Cardiac muscle cell (in vitro differentiated cells and primary cell): ENCODE results near the gene VPS35. TPM values are rescaled to one million over a fixed set of nuclear protein-coding genes. Genes with fewer than 3 reads are reported as not detected.
"Not testable (repeated sequence)": the region's sequence is repeated elsewhere in the genome, so short reads cannot be mapped to it uniquely, and the experiment has no call there.

Source experiments
- DNase-seq, 2 donors: peaks; one replicate each; pipeline versions ENCODE4 v3.0.0 to v3.0.0-alpha.2; 2010 to 2017; ENCODE audit warnings: low read depth in 1 of 2, low spot score in 1 of 2
- H3K27ac ChIP-seq: fragments of 200-600 bp; sonication (generic); 2 replicates; pipeline ENCODE4 v1.5.1; 2016
- H3K27me3 ChIP-seq: fragments of 200-600 bp; sonication (generic); 2 replicates; pipeline ENCODE4 v1.6.0; 2016; ENCODE audit warnings: control low read depth
- H3K36me3 ChIP-seq: fragments of 200-600 bp; sonication (generic); 2 replicates; pipeline ENCODE4 v1.5.1; 2016; ENCODE audit warnings: control low read depth
- H3K4me1 ChIP-seq: fragments of 200-600 bp; sonication (generic); 2 replicates; pipeline ENCODE4 v1.8.1; 2017; ENCODE audit warnings: low read depth, mild to moderate bottlenecking, mixed run types
- H3K4me3 ChIP-seq: fragments of 200-600 bp; sonication (generic); 2 replicates; pipeline ENCODE4 v1.5.1; 2016; ENCODE audit warnings: mild to moderate bottlenecking
- H3K9me3 ChIP-seq: fragments of 200-600 bp; sonication (generic); 2 replicates; pipeline ENCODE4 v1.5.1; 2017; ENCODE audit warnings: low read depth, mild to moderate bottlenecking, control low read depth
- polyA plus RNA-seq: library from polyadenylated mRNA; unstranded; fragments of >200 nt; fragmentation: Nextera tagmentation; extraction: Ambion mirVana; gene quantifications from 2 replicates; pipeline ENCODE4 v1.2.1, GENCODE V29; 2016
- total RNA-seq: library from RNA; depleted of rRNA; stranded (reverse); fragments of >200 nt; gene quantifications from 2 replicates; pipeline ENCODE4 v1.2.3, GENCODE V29; 2016
- TF ChIP-seq, protein P1 (sequence below): IDR thresholded peaks from 2 replicates; pipeline ENCODE4 v1.5.1; 2012; ENCODE audit warnings: low read depth, mild to moderate bottlenecking, low read length

VPS35 gene
- total and polyA plus RNA-seq, 2 experiments from 2014 or later = 58.9 to 111 TPM

DNA sequence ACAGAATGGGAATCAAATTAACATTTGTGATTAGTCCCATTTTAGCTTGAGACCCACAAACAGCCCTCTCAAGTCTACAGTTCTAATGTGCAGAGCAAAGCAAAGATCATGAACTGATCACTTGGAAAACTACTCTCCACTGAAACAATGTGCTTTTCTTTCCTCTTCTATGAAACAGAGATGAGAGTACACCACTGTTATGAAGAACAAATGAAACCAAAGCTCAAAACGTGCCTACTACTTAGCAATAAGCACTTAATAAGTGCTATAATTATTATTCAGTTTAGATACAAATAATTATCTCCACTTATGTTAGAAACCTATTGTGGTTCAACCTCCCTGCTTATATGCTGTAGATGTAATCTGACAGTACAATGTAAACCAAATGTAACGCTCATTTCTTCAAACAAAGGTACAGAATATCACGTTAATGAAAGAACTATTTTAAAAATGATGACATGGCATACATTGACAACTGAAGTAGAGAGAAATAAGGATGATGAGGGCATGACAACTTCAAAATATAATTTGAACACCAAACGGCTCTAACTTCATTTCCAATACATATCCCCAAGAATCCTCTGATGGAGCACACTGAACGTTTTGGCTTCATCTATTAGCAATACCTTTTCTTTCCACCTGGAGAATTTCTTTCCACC is 2.0 kb downstream of the VPS35 start:
- no peaks in the 10 kb centered on the region for H3K9me3 ChIP-seq
- peaks cover 28% of the 10 kb centered on the region for H3K4me1 ChIP-seq
- no peaks in the 10 kb centered on the region for H3K36me3 ChIP-seq
- TF ChIP-seq, protein P1, sequence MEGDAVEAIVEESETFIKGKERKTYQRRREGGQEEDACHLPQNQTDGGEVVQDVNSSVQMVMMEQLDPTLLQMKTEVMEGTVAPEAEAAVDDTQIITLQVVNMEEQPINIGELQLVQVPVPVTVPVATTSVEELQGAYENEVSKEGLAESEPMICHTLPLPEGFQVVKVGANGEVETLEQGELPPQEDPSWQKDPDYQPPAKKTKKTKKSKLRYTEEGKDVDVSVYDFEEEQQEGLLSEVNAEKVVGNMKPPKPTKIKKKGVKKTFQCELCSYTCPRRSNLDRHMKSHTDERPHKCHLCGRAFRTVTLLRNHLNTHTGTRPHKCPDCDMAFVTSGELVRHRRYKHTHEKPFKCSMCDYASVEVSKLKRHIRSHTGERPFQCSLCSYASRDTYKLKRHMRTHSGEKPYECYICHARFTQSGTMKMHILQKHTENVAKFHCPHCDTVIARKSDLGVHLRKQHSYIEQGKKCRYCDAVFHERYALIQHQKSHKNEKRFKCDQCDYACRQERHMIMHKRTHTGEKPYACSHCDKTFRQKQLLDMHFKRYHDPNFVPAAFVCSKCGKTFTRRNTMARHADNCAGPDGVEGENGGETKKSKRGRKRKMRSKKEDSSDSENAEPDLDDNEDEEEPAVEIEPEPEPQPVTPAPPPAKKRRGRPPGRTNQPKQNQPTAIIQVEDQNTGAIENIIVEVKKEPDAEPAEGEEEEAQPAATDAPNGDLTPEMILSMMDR = no peak
- no peak for DNase-seq
- peak overlapping the region; percentile 70 for H3K4me3 ChIP-seq
- H3K27ac ChIP-seq = peak overlapping the region; percentile 94
- no peaks in the 10 kb centered on the region for H3K27me3 ChIP-seq

DNA sequence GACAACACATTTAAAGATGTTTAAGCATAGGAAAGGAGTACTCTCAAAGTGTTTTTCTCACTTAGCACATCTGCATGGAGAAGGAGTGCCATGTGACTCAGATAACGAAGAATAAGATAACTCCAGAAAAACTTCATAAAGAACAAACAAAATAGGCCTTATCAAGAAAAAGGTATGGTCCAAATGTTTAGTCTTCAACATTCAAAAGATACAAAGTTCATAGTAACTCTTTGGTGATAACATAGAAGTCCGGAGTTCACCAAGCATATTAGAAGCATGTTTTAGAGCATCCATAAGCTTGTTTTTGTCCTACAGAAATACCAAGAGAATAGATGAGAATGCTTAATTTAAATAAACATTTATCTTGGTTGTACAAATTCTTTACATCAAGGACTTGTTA is 7.1 kb downstream of the VPS35 start:
- peaks cover 24% of the 10 kb centered on the region for H3K36me3 ChIP-seq

DNA sequence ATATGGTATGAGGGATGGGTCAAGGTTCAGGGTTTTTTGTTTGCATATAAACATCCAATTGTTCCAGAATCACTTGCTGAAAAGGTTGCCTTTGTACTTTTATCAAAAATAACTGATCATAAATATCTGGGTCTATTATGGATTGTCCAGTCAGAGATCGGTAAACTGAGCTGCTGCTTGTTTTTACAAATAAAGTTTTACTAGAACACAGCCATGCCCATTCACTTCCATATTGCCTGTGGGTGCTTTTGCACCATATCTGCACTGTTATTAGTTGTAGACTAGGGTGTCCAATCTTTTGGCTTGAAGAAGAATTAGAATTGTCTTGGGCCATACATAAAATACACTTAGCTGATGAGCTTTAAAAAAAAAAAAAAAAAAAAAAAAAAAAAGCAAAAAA is 11.0 kb downstream of the VPS35 start:
- not testable (repeated sequence) for H3K27ac ChIP-seq, H3K4me3 ChIP-seq, H3K9me3 ChIP-seq, H3K27me3 ChIP-seq, H3K4me1 ChIP-seq, DNase-seq
- H3K36me3 ChIP-seq = peaks cover 52% of the 10 kb centered on the region

More for the DNA sequence above, 7.1 kb downstream of the VPS35 start:
- DNase-seq, H3K4me3 ChIP-seq, H3K4me1 ChIP-seq, H3K9me3 ChIP-seq, H3K27me3 ChIP-seq: not testable (repeated sequence)
- H3K27ac ChIP-seq = peak overlapping the region; percentile 68

DNA sequence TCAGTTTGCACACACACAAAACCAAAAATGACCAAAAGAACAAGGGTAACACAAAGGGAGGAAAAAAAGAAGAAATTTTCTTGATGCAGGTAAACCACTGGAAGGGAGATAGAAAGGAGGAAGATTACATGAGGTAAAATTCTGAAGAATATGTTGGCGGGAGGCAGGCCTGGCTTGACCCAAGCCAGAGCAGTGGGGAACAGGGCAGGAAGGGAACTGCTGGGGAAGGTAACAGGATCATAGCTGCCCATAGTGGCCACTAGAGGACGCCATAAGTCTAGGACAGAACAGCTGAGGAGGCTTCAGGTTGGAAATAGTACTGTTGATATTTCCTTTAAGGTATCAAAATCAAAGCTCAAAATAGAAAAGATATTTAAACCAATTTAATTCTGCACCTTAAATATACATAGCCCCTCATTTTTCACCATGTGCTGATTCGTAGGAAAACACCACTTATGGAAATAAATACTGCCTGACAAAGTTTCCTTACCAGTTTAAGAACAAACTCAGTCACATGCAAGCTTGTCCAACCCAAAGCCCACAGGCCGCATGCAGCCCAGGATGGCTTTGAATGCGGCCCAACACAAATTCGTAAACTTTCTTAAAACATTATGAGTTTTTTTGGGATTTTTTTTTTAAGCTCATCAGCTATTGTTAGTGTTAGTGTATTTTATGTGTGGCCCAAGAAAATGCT is 15.5 kb downstream of the VPS35 start:
- Histone ChIP-seq H3K27ac (peak overlapping the region; percentile 67), H3K27me3 (no peaks in the 10 kb centered on the region), H3K36me3 (peaks cover 72% of the 10 kb centered on the region), H3K4me1 (no peaks in the 10 kb centered on the region), H3K9me3 (no peaks in the 10 kb centered on the region), H3K4me3 (no peak overlapping the region)
- TF ChIP-seq, protein P1 = peak; percentile 98
- DNase-seq = peak; percentile 77 to 83

DNA sequence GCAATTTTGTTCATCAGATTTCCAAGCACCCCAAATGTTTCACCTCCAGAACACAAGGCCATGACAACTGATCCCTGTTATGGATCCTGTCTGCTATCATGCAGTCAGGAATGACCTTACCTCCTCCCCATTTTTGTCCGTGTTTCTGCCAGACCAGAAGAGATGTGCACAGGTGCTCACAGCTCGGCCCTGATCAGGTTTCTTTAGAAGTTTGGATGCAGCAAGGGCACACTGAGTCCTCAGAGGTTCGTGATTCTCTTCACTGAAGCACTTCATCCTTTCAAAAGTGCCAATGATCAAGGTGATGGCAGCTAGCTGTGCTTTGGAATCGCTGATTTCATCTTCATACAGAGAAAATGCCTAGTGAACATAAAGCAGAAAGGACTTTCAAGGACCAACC is 26.9 kb downstream of the VPS35 start:
- Histone ChIP-seq H3K4me1 (no peaks in the 10 kb centered on the region), H3K4me3 (no peak overlapping the region), H3K36me3 (peaks cover 48% of the 10 kb centered on the region), H3K27me3 (no peaks in the 10 kb centered on the region), H3K27ac (peak overlapping the region; percentile 3), H3K9me3 (no peaks in the 10 kb centered on the region)
- DNase-seq = no peak
- TF ChIP-seq, protein P1 = no peak

DNA sequence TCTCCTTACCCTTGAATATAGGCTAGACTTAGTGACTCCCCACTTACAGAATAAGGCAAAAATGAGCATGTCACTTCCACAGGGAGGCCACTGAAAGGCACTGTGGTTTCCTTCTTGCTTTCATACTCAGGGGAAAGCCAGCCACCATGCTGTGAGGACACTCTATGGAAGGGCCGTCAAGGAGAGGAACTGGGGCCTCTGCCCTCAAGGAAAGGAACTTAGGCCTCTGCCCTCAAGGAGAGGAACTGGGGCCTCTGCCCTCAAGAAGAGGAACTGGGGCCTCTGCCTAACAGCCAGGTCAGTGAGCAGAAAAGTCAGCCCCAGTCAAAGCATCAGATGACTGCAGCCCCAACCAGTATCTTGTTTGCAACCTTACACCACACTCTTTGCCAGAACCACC is 30.1 kb downstream of the VPS35 start:
- no peak overlapping the region for H3K27ac ChIP-seq
- no peaks in the 10 kb centered on the region for H3K9me3 ChIP-seq
- no peaks in the 10 kb centered on the region for H3K4me1 ChIP-seq
- TF ChIP-seq, protein P1 = no peak
- DNase-seq = peak in 1 of 2 donors; percentile 10
- H3K4me3 ChIP-seq = no peak overlapping the region
- H3K27me3 ChIP-seq = no peaks in the 10 kb centered on the region
- peaks cover 39% of the 10 kb centered on the region for H3K36me3 ChIP-seq
